ENCODE data around the gene RYR1.

DNA sequence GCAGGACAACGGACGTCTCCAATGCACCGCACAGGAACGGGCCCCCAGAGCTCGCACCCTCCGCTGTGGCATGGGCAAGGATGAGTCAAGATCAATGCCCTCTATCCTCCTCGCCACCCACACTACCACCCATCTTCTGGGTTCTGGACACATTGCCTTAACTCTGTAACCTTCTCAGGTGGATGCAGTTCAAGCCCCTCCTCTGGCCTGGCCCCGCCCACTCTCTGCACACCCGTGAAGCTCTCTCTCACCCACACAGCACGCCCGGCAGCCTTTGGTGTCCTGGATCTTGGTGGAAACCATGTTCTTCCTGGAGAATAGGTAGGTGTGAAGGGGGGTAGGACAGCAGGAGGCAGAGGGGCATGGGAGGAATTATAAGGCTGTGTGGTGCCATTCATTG, 163.6 kb downstream of the RYR1 start:
- TF ChIP-seq EZH2phosphoT487 (IDR thresholded peaks at IDR 0.05; ENCODE audit: insufficient read depth, low read depth) (no peak), EZH2 (IDR thresholded peaks at IDR 0.05; ENCODE audit: insufficient read depth, poor library complexity, severe bottlenecking) (no peak)

Data from GM23248 (cell line).